HUES48 (cell line): ENCODE measurements around the gene RENBP.

ENCODE experiments used
- H3K27ac ChIP-seq: one replicate; pipeline ENCODE4 v1.7.0; 2013; ENCODE audit warnings: low read depth, low read length, inconsistent platforms
- H3K27me3 ChIP-seq: 2 replicates; pipeline ENCODE4 v1.6.1; 2013; ENCODE audit warnings: mild to moderate bottlenecking, low read length; ENCODE audit not compliant: control insufficient read depth, insufficient read depth
- H3K36me3 ChIP-seq: 2 replicates; pipeline ENCODE4 v1.6.1; 2013; ENCODE audit warnings: low read length; ENCODE audit not compliant: control insufficient read depth, insufficient read depth
- H3K4me1 ChIP-seq: 2 replicates; pipeline ENCODE4 v1.6.1; 2013; ENCODE audit warnings: mild to moderate bottlenecking, low read length; ENCODE audit not compliant: control insufficient read depth, insufficient read depth
- H3K4me3 ChIP-seq: 2 replicates; pipeline ENCODE4 v1.5.1; 2013; ENCODE audit warnings: mild to moderate bottlenecking, low read depth, low read length
- H3K9ac ChIP-seq: 2 replicates; pipeline ENCODE4 v1.6.1; 2013; ENCODE audit warnings: mild to moderate bottlenecking, low read depth, low read length, moderate library complexity
- H3K9me3 ChIP-seq: 2 replicates; pipeline ENCODE4 v1.6.1; 2013; ENCODE audit warnings: low read length; ENCODE audit not compliant: control insufficient read depth, insufficient read depth

The RENBP gene

DNA sequence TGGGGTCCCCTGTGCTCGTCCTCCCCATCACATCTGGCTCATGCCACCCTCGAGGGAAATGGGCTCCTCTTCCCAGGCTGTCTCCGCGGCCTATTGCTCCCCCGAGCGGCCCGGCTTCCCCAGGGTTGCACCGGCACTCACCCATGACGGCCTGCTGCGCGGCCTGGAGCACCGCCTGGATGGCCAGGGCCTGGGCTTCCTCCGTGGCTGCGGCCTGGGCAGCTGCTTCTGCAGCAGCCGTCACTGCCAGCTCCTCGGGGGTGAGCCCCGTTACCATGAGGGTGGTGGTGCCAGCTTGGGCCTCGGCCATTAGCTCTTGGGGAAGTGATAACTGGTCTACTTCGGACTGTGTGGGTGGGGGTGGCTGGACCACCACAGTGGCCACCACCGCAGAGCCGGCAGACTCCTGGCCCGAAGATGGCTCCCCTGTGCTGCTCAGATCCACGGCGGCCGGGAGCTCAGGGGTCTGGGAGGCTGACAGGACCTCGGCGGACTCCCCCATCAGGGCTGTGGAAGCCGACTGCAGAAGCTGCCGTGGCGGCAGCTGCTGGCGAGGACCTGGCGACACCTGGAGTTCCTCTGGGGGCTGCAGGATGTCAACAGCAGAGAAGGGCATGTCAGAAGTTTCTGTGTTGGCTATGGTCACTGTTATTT, 8.1 kb upstream of the RENBP start:
- Histone ChIP-seq H3K27ac (peak overlapping the region; percentile 74), H3K27me3 (no peaks in the 10 kb centered on the region), H3K36me3 (peaks cover 96% of the 10 kb centered on the region), H3K4me1 (no peaks in the 10 kb centered on the region; the same call in 1 of the 2 replicates), H3K9ac (no peak overlapping the region), H3K4me3 (no peak overlapping the region), H3K9me3 (no peaks in the 10 kb centered on the region; the same call in 1 of the 2 replicates)

DNA sequence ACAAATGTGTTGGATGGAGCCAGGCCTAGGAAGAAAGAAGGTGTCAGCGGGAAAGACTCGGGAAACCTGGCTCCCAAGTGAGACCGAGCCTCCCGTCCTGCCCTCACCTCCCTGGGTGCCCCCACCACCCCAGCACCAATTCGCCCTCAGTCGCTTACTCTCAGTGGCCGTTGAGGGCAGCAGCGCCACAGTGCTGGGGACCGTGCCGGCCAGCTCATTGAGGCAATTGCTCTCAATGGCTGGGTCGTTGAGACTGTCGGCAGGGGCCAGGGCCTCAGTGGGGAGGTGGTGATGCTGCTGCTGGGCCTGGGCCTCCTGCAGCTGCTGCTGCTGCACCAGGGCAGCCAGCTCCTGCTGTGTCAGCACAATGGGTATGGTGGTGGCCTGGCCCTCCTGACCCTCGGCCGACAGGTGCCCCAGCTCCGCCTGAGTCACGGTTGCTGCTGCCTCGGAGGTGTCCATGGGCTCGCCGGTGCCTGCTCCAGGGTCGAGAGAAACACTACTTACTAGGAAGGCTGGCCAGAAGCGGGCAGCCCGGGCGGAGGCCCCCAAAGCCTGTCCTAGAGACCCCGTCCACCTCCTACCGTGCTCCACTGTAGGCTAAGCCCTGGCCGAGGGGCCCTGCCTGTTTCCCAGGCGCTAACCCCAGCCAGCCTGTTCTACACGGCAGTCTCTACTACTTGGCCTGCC, 7.4 kb upstream of the RENBP start:
- Histone ChIP-seq H3K27me3 (no peaks in the 10 kb centered on the region), H3K9ac (no peak overlapping the region), H3K4me3 (no peak overlapping the region), H3K4me1 (no peaks in the 10 kb centered on the region; the same call in 1 of the 2 replicates), H3K27ac (no peak overlapping the region), H3K9me3 (no peaks in the 10 kb centered on the region; the same call in 1 of the 2 replicates), H3K36me3 (peaks cover 92% of the 10 kb centered on the region)

DNA sequence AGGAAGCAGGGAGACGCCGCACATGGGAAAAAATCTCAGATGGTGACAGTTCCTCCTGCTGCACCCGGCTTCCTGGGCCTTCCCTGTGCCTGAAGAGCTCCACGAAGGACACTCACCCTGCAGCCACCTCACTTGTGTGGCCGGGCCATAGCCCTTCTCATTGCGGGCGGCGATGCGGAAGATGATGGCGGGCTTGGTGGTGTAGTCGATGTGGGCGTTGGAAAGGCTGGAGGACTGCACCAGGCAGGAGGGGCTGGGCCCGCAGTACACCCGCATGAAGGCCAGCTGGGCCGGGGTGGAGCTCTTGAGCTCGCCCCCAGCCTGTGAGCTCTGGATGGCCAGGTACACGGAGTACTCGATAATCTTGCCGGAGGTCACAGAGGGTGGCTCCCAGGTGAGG, 5.7 kb upstream of the RENBP start:
- Histone ChIP-seq H3K9me3 (no peaks in the 10 kb centered on the region; the same call in 1 of the 2 replicates), H3K27me3 (no peaks in the 10 kb centered on the region), H3K4me1 (no peaks in the 10 kb centered on the region; the same call in 1 of the 2 replicates), H3K27ac (peak overlapping the region; percentile 20), H3K36me3 (peaks cover 75% of the 10 kb centered on the region), H3K4me3 (no peak overlapping the region), H3K9ac (no peak overlapping the region)

DNA sequence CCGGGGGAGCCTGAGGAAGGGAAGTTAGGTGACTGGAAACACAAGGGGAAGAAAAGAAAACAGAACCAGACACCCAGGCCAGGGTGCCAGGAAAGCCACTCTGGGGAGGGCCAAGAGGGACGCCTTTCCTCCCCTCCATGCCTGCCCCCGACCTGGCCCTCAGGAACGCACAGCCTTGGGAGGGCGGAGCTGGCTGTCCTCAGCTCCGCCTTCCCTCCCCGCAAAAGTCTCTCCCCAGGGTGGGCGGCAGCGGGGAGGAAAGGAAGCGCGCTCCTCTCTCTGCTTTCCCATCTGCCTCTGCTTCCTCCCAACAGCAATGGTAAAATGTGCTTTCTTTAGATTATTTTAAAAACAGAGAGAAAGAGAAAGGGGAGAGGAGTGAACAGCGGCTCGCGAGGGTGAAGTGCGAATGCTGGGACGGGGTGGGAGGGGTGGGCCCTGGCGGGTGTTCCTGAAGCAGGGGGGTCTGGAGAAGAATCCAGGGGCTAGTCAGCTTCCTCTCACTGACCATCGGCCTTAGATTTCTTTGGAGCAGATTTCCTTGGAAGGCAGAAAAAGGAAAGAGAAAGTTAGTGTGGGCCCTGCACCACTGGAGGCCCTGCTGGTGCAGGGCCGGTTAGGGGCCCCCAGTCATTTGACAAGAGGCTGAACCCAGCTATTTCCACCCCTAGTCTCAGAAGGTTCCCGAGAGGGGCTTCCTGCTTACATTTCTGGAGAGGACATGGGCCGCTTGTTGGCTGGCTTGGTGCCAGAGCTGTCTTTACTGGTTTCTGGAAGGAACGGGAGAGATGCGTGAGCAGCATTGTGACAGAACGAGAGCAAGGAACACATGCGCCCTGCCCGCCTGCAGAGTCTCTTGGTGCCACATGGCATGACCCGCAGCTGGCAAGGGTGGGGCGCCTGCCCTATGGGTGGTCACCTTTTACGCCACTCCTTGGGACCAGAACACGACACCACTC, 4.7 kb upstream of the RENBP start:
- Histone ChIP-seq H3K36me3 (peaks cover 65% of the 10 kb centered on the region), H3K9ac (no peak overlapping the region), H3K27me3 (no peaks in the 10 kb centered on the region), H3K4me1 (peaks cover 3% of the 10 kb centered on the region; the same call in 1 of the 2 replicates), H3K27ac (peak overlapping the region; percentile 66), H3K9me3 (no peaks in the 10 kb centered on the region; the same call in 1 of the 2 replicates), H3K4me3 (no peak overlapping the region)

DNA sequence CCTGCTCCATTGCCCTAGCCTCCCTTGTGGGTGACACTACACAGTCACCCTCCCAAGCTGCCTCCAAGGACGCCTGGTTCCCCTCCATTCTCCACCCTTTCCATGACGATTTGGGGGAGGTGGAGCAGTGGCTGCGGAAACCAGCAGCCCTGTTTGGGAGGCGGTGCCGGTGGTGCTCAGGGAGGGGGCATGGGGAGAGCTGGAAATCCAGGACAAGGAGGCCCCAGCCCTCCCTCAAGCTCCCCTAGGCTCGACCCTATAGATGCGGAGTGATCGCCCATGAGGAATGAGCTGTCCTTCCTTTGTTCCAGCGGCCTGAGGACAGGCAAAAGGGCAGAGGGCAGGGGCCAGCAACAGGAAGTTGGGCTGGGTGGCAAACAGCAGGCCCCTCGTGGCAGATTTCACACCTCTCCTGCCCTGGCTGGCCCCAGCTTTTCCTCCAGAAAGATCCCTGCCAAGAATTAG, 3.6 kb upstream of the RENBP start:
- no peak overlapping the region for H3K4me3 ChIP-seq
- no peaks in the 10 kb centered on the region for H3K27me3 ChIP-seq
- H3K4me1 ChIP-seq: peaks cover 3% of the 10 kb centered on the region; the same call in 1 of the 2 replicates
- H3K9ac ChIP-seq: no peak overlapping the region
- no peaks in the 10 kb centered on the region; the same call in none of the 2 replicates for H3K9me3 ChIP-seq
- H3K27ac ChIP-seq: peak overlapping the region; percentile 60
- H3K36me3 ChIP-seq: peaks cover 56% of the 10 kb centered on the region

DNA sequence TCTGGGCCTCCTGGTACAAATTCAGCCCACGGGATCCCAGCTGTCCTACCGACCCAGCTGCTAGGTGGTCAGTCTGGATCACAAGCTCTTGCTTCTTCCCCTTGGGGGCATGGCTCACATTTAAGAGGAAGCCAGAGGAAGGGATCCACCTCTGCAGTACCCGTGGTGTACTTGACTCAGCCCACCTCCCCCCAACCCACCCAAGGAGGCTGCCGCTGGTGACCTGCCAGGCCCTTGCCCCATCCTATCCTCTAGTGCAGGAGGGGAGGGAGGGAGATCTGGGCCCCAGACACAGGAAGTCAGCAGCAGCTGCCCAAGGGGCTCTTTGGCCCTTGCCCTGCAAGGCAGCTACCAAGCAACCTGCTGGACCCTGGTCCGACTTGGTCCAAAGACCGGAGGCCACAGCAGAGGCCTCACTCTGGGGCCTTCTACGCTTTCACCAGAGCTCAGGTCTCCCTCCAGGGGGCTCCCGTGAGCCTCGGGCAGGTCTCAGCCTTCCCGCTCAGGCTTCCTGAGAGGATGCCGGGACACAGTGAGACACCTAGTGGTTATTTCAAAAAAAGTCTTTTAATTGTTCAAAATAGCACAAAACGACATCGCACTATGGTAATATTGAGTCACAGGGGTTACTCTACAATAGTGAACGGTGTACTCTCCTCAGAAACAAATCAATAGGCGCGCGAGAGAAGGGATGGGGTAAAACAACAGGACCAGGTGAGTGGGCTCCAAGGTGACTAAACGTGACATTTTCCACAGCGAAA, 2.7 kb upstream of the RENBP start:
- no peaks in the 10 kb centered on the region; the same call in 1 of the 2 replicates for H3K9me3 ChIP-seq
- H3K27ac ChIP-seq: peak overlapping the region; percentile 60
- peaks cover 3% of the 10 kb centered on the region; the same call in 1 of the 2 replicates for H3K4me1 ChIP-seq
- H3K4me3 ChIP-seq: no peak overlapping the region
- H3K36me3 ChIP-seq: peaks cover 47% of the 10 kb centered on the region
- no peaks in the 10 kb centered on the region for H3K27me3 ChIP-seq
- H3K9ac ChIP-seq: no peak overlapping the region

DNA sequence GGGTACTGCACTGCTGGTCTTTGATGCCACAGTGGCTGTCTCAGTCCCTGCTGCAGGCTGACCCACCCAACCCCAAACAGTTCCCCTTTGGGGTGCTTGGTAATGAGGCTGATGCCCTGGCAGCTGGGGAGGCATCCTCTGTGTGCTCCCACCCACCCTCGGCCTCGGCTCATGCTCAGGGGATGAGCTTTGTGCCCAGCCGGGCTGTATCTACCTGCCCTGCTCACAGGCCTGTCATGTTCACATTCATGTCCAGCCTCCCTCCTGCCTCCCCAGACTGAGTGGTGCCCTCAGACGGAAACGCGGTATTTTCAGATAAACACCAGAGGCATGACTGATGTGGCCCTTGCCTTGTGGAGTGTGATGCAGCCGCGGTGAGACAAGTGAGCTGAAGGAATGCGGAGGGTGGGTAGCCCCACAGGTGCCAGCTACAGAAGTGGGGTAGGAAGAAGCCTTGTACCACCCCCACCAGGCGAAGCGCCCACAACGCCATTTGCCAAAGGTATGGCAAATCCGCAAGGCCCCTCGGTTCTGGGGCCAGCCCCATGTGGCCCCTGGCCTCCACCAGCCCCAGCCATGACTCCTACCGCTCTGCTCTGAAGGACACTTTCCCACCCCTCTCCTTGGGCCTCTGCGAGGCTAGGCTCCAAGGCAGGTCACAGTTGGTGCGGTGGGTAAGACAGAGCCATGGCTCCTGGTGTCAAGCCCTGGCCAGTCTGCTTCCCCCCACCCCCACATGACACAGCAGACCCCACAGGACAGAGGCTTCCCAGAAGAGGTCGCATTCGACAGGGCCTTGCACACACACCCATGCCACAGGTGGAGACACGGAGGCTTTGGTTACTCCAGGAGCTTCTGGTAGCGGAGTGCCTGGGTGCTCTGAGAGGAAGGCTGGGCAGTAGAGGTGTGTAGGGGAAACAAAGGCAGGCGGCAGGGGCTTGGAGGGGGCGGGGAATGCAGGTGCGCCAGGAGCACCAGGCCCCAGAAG, 1.8 kb upstream of the RENBP start:
- H3K36me3 ChIP-seq: peaks cover 38% of the 10 kb centered on the region
- no peaks in the 10 kb centered on the region; the same call in 1 of the 2 replicates for H3K9me3 ChIP-seq
- H3K4me1 ChIP-seq: peaks cover 3% of the 10 kb centered on the region; the same call in 1 of the 2 replicates
- no peak overlapping the region for H3K27ac ChIP-seq
- H3K4me3 ChIP-seq: no peak overlapping the region
- H3K27me3 ChIP-seq: no peaks in the 10 kb centered on the region
- H3K9ac ChIP-seq: no peak overlapping the region

DNA sequence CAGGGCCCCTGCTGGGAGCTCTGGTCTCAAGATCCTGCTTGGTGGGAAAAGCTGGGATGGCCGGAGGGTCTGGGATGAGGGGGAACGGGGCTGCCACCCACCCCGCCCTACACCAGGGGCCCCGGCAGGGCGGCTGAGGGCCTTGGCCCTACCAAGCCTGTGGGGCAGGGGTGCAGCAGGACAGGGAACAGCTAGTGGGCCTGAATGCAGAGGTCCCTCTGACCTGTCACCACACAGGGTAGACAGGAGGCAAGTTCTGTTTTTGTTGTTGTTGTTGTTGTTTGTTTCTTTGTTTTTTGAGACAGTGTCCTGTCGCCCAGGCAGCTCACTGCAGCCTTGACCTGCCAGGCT, 332 bp upstream of the RENBP start:
- Histone ChIP-seq H3K4me1 (peaks cover 3% of the 10 kb centered on the region; the same call in 1 of the 2 replicates), H3K27me3 (no peaks in the 10 kb centered on the region), H3K4me3 (no peak overlapping the region), H3K9ac (no peak overlapping the region), H3K9me3 (no peaks in the 10 kb centered on the region; the same call in 1 of the 2 replicates), H3K36me3 (peaks cover 23% of the 10 kb centered on the region), H3K27ac (no peak overlapping the region)
